Measurements from ENCODE around the gene CCDC149.

CCDC149 gene

DNA sequence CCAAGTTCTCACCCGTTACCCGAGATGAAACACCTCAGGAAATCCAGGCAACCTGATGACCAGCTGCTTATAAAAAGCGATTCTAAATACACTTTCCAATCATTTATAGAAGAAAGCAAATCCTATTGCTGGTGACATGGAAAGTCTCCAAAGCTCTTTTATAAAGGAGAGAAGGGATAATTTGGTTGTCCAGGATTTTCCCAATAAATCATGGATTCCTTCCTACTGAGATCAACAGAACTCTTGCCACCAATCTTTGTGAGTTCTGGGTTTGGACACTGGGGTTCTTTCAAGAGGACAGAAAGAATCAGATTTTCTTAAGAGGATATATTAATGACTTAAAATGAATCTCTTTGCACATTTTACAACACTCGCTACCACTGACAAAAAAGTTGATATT lies 142.2 kb downstream of the CCDC149 start:
- Histone ChIP-seq H3K9me2 (replicated peaks; ENCODE audit: insufficient read depth, low read length) (no peaks in the 10 kb centered on the region), H3K36me3 (ENCODE audit: low read length) (no peaks in the 10 kb centered on the region), H3K4me3 (ENCODE audit: insufficient read depth, low read length, poor library complexity, severe bottlenecking) (no peak overlapping the region), H3F3A (ENCODE audit: insufficient read depth) (no peaks in the 10 kb centered on the region), H3K9ac (ENCODE audit: low read length) (no peak overlapping the region), H4K20me1 (ENCODE audit: low read depth, low read length) (no peaks in the 10 kb centered on the region), H3K79me2 (ENCODE audit: insufficient read depth, low read length) (no peaks in the 10 kb centered on the region), H3K4me2 (ENCODE audit: low read depth, low read length, poor library complexity, severe bottlenecking) (no peak overlapping the region), H3K9me3 (ENCODE audit: insufficient read depth, low read length) (no peaks in the 10 kb centered on the region), H2AFZ (ENCODE audit: low read depth, low read length, severe bottlenecking) (no peak overlapping the region), H3K27me3 (ENCODE audit: low read length) (no peaks in the 10 kb centered on the region), H3K27ac (ENCODE audit: low read depth, low read length) (no peak overlapping the region)
- no peak for TF ChIP-seq EZH2phosphoT487 (conservative IDR thresholded peaks at IDR 0.05; ENCODE audit: low read length)
- TF ChIP-seq, protein P1, sequence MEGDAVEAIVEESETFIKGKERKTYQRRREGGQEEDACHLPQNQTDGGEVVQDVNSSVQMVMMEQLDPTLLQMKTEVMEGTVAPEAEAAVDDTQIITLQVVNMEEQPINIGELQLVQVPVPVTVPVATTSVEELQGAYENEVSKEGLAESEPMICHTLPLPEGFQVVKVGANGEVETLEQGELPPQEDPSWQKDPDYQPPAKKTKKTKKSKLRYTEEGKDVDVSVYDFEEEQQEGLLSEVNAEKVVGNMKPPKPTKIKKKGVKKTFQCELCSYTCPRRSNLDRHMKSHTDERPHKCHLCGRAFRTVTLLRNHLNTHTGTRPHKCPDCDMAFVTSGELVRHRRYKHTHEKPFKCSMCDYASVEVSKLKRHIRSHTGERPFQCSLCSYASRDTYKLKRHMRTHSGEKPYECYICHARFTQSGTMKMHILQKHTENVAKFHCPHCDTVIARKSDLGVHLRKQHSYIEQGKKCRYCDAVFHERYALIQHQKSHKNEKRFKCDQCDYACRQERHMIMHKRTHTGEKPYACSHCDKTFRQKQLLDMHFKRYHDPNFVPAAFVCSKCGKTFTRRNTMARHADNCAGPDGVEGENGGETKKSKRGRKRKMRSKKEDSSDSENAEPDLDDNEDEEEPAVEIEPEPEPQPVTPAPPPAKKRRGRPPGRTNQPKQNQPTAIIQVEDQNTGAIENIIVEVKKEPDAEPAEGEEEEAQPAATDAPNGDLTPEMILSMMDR (IDR thresholded peaks at IDR 0.05; ENCODE audit: insufficient read depth, low read length, poor library complexity, severe bottlenecking), result no peak

GRCh38 chr4:24770032-24770584 lies 142.7 kb downstream of the CCDC149 start:
- Histone ChIP-seq H3K27me3 (ENCODE audit: low read length) (no peaks in the 10 kb centered on the region), H3K27ac (ENCODE audit: low read depth, low read length) (no peak overlapping the region), H3K4me3 (ENCODE audit: insufficient read depth, low read length, poor library complexity, severe bottlenecking) (no peak overlapping the region), H3K9me3 (ENCODE audit: insufficient read depth, low read length) (no peaks in the 10 kb centered on the region), H4K20me1 (ENCODE audit: low read depth, low read length) (no peaks in the 10 kb centered on the region), H2AFZ (ENCODE audit: low read depth, low read length, severe bottlenecking) (no peak overlapping the region), H3K4me2 (ENCODE audit: low read depth, low read length, poor library complexity, severe bottlenecking) (no peak overlapping the region), H3K79me2 (ENCODE audit: insufficient read depth, low read length) (no peaks in the 10 kb centered on the region), H3F3A (ENCODE audit: insufficient read depth) (no peaks in the 10 kb centered on the region), H3K9me2 (replicated peaks; ENCODE audit: insufficient read depth, low read length) (no peaks in the 10 kb centered on the region), H3K9ac (ENCODE audit: low read length) (no peak overlapping the region), H3K36me3 (ENCODE audit: low read length) (no peaks in the 10 kb centered on the region)
- TF ChIP-seq, protein P1 (IDR thresholded peaks at IDR 0.05; ENCODE audit: insufficient read depth, low read length, poor library complexity, severe bottlenecking), result no peak
- TF ChIP-seq EZH2phosphoT487 (conservative IDR thresholded peaks at IDR 0.05; ENCODE audit: low read length), result no peak

DNA sequence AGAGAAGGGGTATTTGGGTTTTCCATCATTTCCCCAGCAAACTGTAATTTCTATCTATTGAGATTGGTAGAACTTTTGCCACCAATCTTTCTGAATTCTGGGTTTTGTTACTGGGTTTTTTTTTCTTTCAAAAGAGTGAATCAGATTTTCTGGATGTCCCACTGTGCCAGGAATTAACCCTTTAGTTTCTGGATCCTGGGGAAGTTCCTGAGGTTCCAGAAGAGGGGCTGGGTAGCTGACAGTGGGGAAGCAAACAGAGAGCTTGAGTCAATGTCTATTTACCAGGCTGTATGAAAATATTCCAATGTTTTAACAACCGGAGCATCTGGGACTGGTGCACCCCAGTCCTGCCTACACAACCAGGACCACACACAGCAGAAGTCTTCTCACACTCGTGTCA lies 143.3 kb downstream of the CCDC149 start:
- Histone ChIP-seq H3K4me2 (ENCODE audit: low read depth, low read length, poor library complexity, severe bottlenecking) (no peak overlapping the region), H3F3A (ENCODE audit: insufficient read depth) (no peaks in the 10 kb centered on the region), H4K20me1 (ENCODE audit: low read depth, low read length) (no peaks in the 10 kb centered on the region), H3K9me3 (ENCODE audit: insufficient read depth, low read length) (no peaks in the 10 kb centered on the region), H3K27me3 (ENCODE audit: low read length) (no peaks in the 10 kb centered on the region), H3K9me2 (replicated peaks; ENCODE audit: insufficient read depth, low read length) (no peaks in the 10 kb centered on the region), H3K27ac (ENCODE audit: low read depth, low read length) (no peak overlapping the region), H3K79me2 (ENCODE audit: insufficient read depth, low read length) (no peaks in the 10 kb centered on the region), H3K36me3 (ENCODE audit: low read length) (no peaks in the 10 kb centered on the region), H2AFZ (ENCODE audit: low read depth, low read length, severe bottlenecking) (no peak overlapping the region), H3K9ac (ENCODE audit: low read length) (no peak overlapping the region), H3K4me3 (ENCODE audit: insufficient read depth, low read length, poor library complexity, severe bottlenecking) (no peak overlapping the region)
- TF ChIP-seq, protein P1 (IDR thresholded peaks at IDR 0.05; ENCODE audit: insufficient read depth, low read length, poor library complexity, severe bottlenecking), result no peak
- no peak for TF ChIP-seq EZH2phosphoT487 (conservative IDR thresholded peaks at IDR 0.05; ENCODE audit: low read length)

All from SU-DHL-6 (cell line).